Thymus (tissue), 11 donors: ENCODE measurements around the gene MAP3K3. TPM values are rescaled to one million over a fixed set of nuclear protein-coding genes. Genes with fewer than 3 reads are reported as not detected.

Source experiments
- DNase-seq, 9 donors: peaks; one replicate each; pipeline ENCODE4 v3.0.0-alpha.2; 2013; ENCODE audit warnings: low spot score in 9 of 9, low read depth in 6 of 9, missing footprints in 1 of 9
- H3K27ac ChIP-seq, 2 donors: one replicate each; pipeline ENCODE4 v1.5.1; 2013; ENCODE audit warnings: control low read depth in 1 of 2, low read depth in 1 of 2, low read length in 1 of 2, mild to moderate bottlenecking in 1 of 2, moderate library complexity in 1 of 2
- H3K27me3 ChIP-seq, 2 donors: one replicate each; pipeline ENCODE4 v1.5.1; 2013; ENCODE audit warnings: low read length in 1 of 2; ENCODE audit not compliant: control insufficient read depth in 2 of 2, insufficient read depth in 1 of 2
- H3K36me3 ChIP-seq, 2 donors: one replicate each; pipeline ENCODE4 v1.5.1; 2013; ENCODE audit warnings: low read length in 1 of 2, mild to moderate bottlenecking in 1 of 2, moderate library complexity in 1 of 2; ENCODE audit not compliant: control insufficient read depth in 2 of 2, insufficient read depth in 2 of 2
- H3K4me1 ChIP-seq, 2 donors: one replicate each; pipeline ENCODE4 v1.5.1; 2013; ENCODE audit warnings: low read length in 2 of 2; ENCODE audit not compliant: control insufficient read depth in 2 of 2, insufficient read depth in 2 of 2
- H3K4me3 ChIP-seq, 2 donors: one replicate each; pipeline ENCODE4 v1.5.1; 2013; ENCODE audit warnings: low read length in 2 of 2, control low read depth in 1 of 2, mild to moderate bottlenecking in 1 of 2
- H3K9me3 ChIP-seq, 2 donors: one replicate each; pipeline ENCODE4 v1.5.1; 2013; ENCODE audit warnings: low read length in 1 of 2, mild to moderate bottlenecking in 1 of 2; ENCODE audit not compliant: control insufficient read depth in 2 of 2, insufficient read depth in 1 of 2
- WGBS: extraction: QIAGEN DNeasy Blood & Tissue Kit; methylation state at CpG from one replicate; pipeline ENCODE4 v1.1.7; 2013; 5-methylcytosine and 5-hydroxymethylcytosine counted together
- polyA plus RNA-seq: library from polyadenylated mRNA; stranded (reverse); fragments of 200-250 nt; gene quantifications from one replicate; pipeline ENCODE4 v1.2.3, GENCODE V29; 2013
- total RNA-seq: library from RNA; stranded (reverse); fragments of 120-200 nt; gene quantifications from one replicate; pipeline ENCODE4 v1.2.4, GENCODE V29; 2013
- donor health status: healthy.

Gene MAP3K3
- total and polyA plus RNA-seq, 2 donors: 15.5 to 21.0 TPM

DNA sequence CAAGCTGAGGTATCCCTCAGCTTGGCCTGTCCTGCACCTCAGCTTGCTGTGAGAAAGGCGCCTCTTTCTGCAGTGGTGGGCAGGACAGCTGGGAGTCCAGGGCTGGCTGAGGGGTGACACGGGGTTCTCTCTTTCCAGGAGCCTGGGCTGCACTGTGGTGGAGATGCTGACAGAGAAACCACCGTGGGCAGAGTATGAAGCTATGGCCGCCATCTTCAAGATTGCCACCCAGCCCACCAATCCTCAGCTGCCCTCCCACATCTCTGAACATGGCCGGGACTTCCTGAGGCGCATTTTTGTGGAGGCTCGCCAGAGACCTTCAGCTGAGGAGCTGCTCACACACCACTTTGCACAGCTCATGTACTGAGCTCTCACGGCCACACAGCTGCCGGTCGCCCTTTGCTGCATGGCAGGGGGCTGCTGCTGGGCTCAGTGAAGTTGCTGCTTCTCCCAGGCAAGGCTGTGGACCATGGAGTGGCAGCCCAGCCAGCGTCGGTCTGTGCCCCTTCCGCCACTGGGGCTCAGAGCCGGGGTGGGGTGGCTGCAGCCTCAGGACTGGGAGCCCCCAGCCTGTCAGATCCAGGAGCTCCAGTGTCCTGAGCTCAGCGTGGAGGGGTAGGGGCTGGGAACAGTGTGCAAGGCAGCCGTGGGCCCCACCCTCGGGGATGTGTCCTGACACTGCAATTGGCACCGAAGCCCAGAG is 71.3 kb downstream of the MAP3K3 start:
- peaks cover 76 to 90% of the 10 kb centered on the region in 2 donors for H3K36me3 ChIP-seq
- peaks cover 0 to 5% of the 10 kb centered on the region in 2 donors for H3K9me3 ChIP-seq
- no peak for DNase-seq
- no peaks in the 10 kb centered on the region for H3K27me3 ChIP-seq
- no peak overlapping the region for H3K4me3 ChIP-seq
- peaks cover 13 to 32% of the 10 kb centered on the region in 2 donors for H3K4me1 ChIP-seq
- WGBS: 95% methylated on average over 18 of the region's 18 CpGs
- no peak overlapping the region for H3K27ac ChIP-seq

DNA sequence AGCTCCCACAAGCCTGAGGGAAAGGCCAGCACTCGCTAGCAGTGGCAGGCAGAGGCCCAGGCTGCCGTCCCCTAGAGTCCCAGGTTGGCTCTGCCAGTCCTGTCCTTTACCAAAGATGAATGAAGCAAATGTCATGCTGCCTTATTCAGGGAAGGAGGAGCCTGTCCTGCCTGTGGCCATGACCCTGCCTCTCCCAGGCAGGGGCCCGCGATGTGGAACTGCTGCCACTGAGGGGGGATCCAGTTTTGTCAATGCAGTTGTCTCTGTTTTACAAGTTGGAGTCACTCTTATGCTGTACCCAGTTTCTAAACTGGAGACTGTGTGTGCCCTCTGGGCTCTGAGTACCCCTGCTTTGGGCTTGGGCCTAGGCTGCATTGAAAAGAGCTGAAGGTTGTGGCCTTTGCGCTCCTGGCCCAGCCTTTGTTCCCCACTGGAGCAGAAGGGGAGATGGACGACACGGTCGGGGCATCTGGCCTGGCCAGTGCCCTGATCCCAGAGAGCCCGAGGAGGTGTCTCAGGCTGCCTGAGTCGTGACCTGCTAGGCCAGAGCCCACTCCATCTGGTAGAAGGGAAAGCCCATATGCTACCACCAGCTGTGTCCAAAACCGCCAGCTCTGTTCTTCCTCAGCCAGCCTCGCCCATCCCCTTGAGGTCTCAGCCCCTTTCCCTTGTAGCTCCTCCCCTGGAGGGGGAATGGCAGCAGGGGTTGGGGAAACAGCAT is 72.2 kb downstream of the MAP3K3 start:
- Histone ChIP-seq H3K27me3 (no peaks in the 10 kb centered on the region), H3K4me3 (no peak overlapping the region), H3K36me3 (peaks cover 70 to 86% of the 10 kb centered on the region in 2 donors), H3K4me1 (peaks cover 13 to 36% of the 10 kb centered on the region in 2 donors), H3K27ac (peak overlapping the region in 1 of 2 donors; percentile 53), H3K9me3 (peaks cover 0 to 5% of the 10 kb centered on the region in 2 donors)
- 90% methylated on average over 12 of the region's 12 CpGs for WGBS
- DNase-seq: no peak

DNA sequence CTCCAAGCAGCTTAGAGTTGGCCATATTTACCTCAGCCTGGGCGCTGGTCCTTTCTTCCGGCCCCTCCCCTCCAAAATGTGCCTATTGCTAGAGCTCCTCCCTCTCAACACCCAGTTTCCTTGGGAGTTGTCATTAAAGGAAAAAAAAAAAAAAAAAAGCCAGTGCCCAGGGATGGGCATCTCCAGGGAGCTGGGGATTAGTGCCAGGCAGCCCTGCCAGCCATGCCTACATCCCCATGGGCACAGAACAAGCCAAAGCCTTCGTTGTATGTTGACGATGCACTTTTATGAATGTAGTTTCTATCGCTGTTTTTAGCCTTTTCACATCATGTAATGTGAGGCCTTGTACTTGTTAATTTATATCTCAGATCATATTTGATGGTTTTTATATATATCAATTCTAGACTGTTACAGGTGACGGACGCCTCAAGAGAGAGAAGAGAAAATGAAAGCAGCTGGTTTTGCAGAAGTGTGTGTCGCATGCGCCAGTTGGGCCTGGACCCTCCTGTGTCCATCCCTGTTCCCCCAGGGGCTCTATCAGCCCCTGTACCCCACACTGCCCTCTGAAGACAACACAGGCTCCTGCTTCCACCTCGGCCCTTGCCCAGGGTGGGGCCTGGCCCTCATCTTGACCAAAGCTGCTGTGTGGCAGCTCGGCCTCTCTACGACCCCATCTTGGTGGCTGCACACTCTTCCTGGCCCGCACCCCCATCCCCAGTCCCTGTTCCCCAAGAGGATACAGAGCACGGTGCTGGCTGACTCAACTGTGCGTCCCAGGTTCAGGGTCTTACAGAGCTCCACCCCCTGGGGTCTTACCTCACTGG is 72.9 kb downstream of the MAP3K3 start:
- WGBS: 93% methylated on average over 15 of the region's 15 CpGs
- DNase-seq: no peak
- Histone ChIP-seq H3K4me3 (no peak overlapping the region), H3K27me3 (no peaks in the 10 kb centered on the region), H3K36me3 (peaks cover 62 to 78% of the 10 kb centered on the region in 2 donors), H3K4me1 (peaks cover 13 to 36% of the 10 kb centered on the region in 2 donors), H3K9me3 (peaks cover 0 to 5% of the 10 kb centered on the region in 2 donors), H3K27ac (peak overlapping the region in 1 of 2 donors; percentile 66)

DNA sequence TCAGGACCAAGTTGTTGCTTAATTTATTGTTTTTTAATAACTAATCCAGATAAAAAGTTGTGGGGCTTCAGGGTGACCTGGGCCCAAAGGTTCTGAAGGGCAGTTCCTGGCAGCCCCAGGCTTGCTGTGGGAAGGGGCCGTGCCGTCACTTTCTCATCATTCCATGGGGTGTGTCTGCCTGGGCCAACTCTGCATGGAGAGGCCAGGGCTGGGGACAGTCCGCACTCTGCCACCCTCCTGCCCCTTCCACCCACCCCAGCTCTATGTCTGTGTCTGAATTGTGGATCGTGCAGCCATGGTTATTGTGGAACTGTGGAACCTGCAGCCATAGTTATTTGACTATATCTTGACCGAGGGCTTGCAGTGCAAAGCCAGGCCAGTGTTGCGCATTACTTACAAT is 73.7 kb downstream of the MAP3K3 start:
- Histone ChIP-seq H3K9me3 (peaks cover 0 to 7% of the 10 kb centered on the region in 2 donors), H3K4me3 (no peak overlapping the region), H3K27me3 (no peaks in the 10 kb centered on the region), H3K27ac (no peak overlapping the region), H3K36me3 (peaks cover 55 to 71% of the 10 kb centered on the region in 2 donors), H3K4me1 (peaks cover 17 to 39% of the 10 kb centered on the region in 2 donors)
- DNase-seq: no peak
- 98% methylated on average over 6 of the region's 6 CpGs for WGBS

DNA sequence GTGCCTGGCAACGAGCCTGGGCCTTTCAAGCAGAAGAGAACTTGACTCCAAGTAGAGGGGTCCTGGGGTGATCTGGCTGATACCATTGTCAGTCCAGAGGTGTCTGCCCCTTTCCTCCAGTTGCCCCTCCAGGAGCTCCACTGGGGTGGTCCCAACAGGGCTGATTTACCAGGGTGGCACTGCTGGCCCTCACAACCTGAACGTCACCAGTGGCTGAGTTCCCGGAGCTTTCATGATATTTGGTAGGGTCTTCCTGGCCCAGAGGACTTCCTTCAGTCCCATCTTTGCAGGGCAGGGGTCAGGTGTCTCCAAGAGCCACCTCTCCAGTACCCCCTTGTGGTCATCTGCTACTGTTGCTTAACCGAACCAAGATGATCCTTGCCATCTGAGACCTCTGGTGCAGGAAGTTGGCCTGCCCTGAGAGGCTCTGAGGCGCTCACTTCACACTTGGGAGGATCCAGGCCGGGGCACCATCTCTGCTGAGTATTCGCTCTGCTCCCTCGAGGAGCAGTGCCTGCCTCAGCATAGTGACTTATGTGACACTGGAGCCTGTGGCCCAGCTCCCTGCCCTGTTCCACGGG is 74.3 kb downstream of the MAP3K3 start:
- peaks cover 0 to 12% of the 10 kb centered on the region in 2 donors for H3K9me3 ChIP-seq
- 84% methylated on average over 9 of the region's 9 CpGs for WGBS
- DNase-seq: peak in 1 of 9 donors; percentile 46
- no peak overlapping the region for H3K4me3 ChIP-seq
- H3K27me3 ChIP-seq: no peaks in the 10 kb centered on the region
- peaks cover 22 to 45% of the 10 kb centered on the region in 2 donors for H3K4me1 ChIP-seq
- peaks cover 49 to 65% of the 10 kb centered on the region in 2 donors for H3K36me3 ChIP-seq
- peak overlapping the region; percentile 62 to 94 for H3K27ac ChIP-seq

DNA sequence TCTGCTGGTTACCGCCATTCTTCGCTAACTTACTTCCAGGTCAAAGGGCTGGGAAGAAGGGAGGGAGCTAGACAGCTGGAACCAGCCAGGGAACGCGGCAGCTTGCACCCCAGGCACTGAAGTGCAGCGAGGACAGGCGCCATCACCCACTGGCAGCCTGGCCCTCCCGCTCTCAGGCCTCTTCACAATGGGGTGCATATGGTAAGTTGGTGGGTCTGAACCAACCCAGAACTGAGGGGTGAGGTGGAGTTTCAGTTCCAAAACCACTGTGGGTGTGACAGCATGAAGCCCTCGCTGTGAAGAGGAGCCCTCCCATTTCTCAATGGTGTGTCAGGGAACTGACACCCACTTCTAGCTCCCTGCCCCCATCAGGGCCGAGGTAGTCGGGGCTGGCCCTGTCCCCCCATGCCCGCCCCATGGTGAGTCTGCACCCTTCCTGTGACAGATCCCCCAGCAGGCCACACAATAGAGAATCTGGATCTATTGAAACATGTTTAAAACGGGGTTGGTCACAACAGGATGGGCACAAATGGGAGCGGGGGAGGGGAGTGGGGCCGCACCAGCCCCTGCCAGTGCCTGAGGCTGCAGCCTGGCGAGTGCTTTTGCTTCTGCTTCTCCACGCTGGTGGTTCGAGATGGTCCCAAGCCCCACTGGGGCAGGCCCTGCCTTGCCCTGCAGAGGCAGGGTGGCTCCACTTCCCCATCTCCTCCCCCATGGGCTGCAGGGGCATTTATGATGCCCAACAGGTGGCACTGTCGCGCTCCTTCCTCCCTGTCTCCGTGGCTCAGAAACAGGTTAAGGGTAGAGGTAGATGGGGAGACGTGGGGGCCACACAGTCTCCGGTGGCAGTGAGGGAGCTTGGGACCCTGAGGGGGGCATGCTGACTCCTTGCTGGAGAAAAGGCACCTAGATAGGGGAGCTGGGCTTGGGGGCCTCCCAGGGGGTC is 75.4 kb downstream of the MAP3K3 start:
- peak overlapping the region; percentile 95 to 97 for H3K4me3 ChIP-seq
- peaks cover 40 to 57% of the 10 kb centered on the region in 2 donors for H3K36me3 ChIP-seq
- 66% methylated on average over 22 of the region's 22 CpGs for WGBS
- no peaks in the 10 kb centered on the region for H3K27me3 ChIP-seq
- H3K9me3 ChIP-seq: peaks cover 0 to 16% of the 10 kb centered on the region in 2 donors
- peak in 7 of 9 donors; percentile 67 to 93 (median 82) for DNase-seq
- H3K4me1 ChIP-seq: peaks cover 30 to 55% of the 10 kb centered on the region in 2 donors
- H3K27ac ChIP-seq: peak overlapping the region; percentile 94 to 96

DNA sequence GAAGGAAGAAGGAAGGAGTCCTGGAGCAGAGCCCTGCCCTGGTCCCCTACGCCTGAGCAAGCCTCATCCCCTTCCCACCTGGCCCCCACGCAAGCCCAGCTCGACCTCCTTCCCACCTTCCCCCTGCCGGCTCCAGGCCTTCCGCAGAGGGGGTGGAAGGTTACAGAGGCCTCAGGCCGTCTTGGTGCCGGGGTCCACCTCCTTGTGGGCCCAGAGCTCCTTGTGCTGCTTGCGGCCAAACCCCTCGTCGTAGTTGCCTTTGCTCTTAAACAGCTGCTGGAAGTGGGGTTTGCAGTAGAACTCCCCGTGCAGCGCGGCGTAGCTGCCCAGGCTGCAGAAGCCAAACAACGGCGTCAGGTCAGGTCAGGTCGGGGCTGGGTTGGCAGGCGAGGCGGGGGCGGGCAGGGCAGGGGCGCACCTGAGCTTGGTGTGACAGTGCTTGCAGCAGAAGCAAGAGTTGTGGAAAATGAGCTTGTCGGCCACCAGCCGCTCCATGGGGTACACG is 76.2 kb downstream of the MAP3K3 start:
- DNase-seq: peak in 5 of 9 donors; percentile 19 to 54 (median 39)
- Histone ChIP-seq H3K4me1 (peaks cover 30 to 64% of the 10 kb centered on the region in 2 donors), H3K4me3 (peak overlapping the region; percentile 95 to 97), H3K36me3 (peaks cover 42 to 58% of the 10 kb centered on the region in 2 donors), H3K27ac (peak overlapping the region; percentile 94 to 96), H3K27me3 (no peaks in the 10 kb centered on the region), H3K9me3 (peaks cover 0 to 16% of the 10 kb centered on the region in 2 donors)
- 8% methylated on average over 24 of the region's 24 CpGs for WGBS
